Testis (tissue), 3 donors: ENCODE data around the gene HS6ST3. TPM values are rescaled to one million over a fixed set of nuclear protein-coding genes. Genes with fewer than 3 reads are reported as not detected.

Experiments
- DNase-seq: peaks from one replicate; pipeline ENCODE4 v3.0.0-alpha.2; 2019
- H3K27ac ChIP-seq, 2 donors: fragments of 200-600 bp; sonication (generic); one replicate each; pipeline ENCODE4 v1.5.1; 2019
- H3K27me3 ChIP-seq: fragments of 200-600 bp; sonication (generic); one replicate; pipeline ENCODE4 v1.5.1; 2019
- H3K36me3 ChIP-seq: fragments of 200-600 bp; sonication (generic); one replicate; pipeline ENCODE4 v1.5.1; 2017; ENCODE audit warnings: low read depth; ENCODE audit errors: missing control alignments
- H3K4me1 ChIP-seq: fragments of 200-600 bp; sonication (generic); one replicate; pipeline ENCODE4 v1.5.1; 2019
- H3K4me3 ChIP-seq, 2 donors: fragments of 200-600 bp; sonication (generic); one replicate each; pipeline ENCODE4 v1.5.1; 2017 to 2019
- H3K9me3 ChIP-seq: fragments of 200-600 bp; sonication (generic); one replicate; pipeline ENCODE4 v1.5.1; 2017
- POLR2A ChIP-seq: fragments of 450-650 bp; IDR thresholded peaks from one replicate; pipeline ENCODE4 v1.6.1; 2017; ENCODE audit warnings: antibody characterized with exemption, mild to moderate bottlenecking, moderate library complexity
- WGBS, 2 donors: methylation state at CpG; one replicate each; pipeline ENCODE4 v1.1.5; 2018; 5-methylcytosine and 5-hydroxymethylcytosine counted together
- intact Hi-C: fragments of 100-400 bp; cut with DNase I; formaldehyde crosslinking; loops from one replicate; pipeline ENCODE4 v1.15.1; 2023; ENCODE audit warnings: low total_unique reads
- polyA plus RNA-seq: library from polyadenylated mRNA; stranded (reverse); fragments of 350-450 nt; fragmentation: Illumina TruSeq; extraction: RNeasy Lipid Tissue Mini Kit (QIAGEN cat#74804); gene quantifications from one replicate; pipeline ENCODE4 v1.2.3, GENCODE V29; 2014; ENCODE audit warnings: low read depth, low replicate concordance; ENCODE audit not compliant: insufficient read depth
- total RNA-seq, 2 donors: library from RNA; depleted of rRNA; stranded (reverse); fragments of >200 nt; gene quantifications; one replicate each; pipeline ENCODE4 v1.2.3, GENCODE V29; 2016
- TF ChIP-seq, protein P1 (sequence below), 3 experiments: fragments of 450-650 bp in 2 of 3; fragments of 200-600 bp in 1 of 3; sonication (generic) in 1 of 3; IDR thresholded peaks; one replicate each; pipeline ENCODE4 v1.5.1; 2016 to 2019; ENCODE audit warnings: antibody characterized with exemption in 3 of 3, mild to moderate bottlenecking in 2 of 3, moderate library complexity in 1 of 3

HS6ST3 gene
- total and polyA plus RNA-seq, 3 donors from 2014 or later, result 0.87 to 1.3 (median 1.3) TPM

DNA sequence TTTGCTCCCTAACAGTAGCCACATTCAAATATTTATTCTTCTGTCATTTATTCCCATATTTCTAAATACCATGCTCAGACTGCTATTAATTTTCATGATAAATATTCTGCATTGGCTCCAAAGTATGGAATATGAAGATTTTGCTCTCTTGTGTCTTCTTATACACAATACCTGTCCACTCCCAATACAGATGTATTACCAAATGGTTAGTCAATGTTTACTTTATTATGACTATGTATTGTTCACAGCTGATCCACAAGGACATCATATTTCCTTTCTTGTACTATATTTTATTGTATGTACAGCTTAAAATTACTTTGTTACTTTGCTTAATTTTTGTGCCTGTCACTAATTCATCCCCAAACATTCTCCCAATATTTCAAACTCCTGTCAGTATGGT, 582.1 kb downstream of the HS6ST3 start:
- no peaks in the 10 kb centered on the region for H3K9me3 ChIP-seq
- H3K4me1 ChIP-seq, result no peaks in the 10 kb centered on the region
- H3K36me3 ChIP-seq, result no peaks in the 10 kb centered on the region
- H3K4me3 ChIP-seq, result no peak overlapping the region
- TF ChIP-seq, protein P1, sequence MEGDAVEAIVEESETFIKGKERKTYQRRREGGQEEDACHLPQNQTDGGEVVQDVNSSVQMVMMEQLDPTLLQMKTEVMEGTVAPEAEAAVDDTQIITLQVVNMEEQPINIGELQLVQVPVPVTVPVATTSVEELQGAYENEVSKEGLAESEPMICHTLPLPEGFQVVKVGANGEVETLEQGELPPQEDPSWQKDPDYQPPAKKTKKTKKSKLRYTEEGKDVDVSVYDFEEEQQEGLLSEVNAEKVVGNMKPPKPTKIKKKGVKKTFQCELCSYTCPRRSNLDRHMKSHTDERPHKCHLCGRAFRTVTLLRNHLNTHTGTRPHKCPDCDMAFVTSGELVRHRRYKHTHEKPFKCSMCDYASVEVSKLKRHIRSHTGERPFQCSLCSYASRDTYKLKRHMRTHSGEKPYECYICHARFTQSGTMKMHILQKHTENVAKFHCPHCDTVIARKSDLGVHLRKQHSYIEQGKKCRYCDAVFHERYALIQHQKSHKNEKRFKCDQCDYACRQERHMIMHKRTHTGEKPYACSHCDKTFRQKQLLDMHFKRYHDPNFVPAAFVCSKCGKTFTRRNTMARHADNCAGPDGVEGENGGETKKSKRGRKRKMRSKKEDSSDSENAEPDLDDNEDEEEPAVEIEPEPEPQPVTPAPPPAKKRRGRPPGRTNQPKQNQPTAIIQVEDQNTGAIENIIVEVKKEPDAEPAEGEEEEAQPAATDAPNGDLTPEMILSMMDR (IDR thresholded peaks at IDR 0.05), result no peak
- TF ChIP-seq POLR2A, result no peak
- intact Hi-C loops, result no loop called here
- H3K27ac ChIP-seq, result no peak overlapping the region
- DNase-seq, result no peak
- no peaks in the 10 kb centered on the region for H3K27me3 ChIP-seq

DNA sequence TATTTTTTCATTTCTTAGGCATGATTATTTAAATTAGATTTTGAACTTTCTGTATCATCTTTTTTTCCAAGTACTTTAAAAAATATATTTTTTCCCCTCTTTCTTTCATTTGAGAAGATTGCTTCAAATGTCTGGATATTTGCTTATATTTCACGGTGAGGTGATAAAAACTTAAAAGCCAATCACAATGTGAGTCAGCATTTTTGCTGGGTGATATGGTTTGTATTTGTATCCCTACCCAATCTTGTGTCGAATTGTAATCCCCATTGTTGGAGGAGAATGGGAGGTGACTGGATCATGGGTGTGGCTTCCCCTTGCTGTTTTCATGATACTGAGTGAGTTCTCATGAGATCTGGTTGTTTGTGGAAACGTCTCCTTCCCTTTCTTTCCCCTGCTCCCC, 583.9 kb downstream of the HS6ST3 start:
- no peaks in the 10 kb centered on the region for H3K9me3 ChIP-seq
- no peak for DNase-seq
- intact Hi-C loops, result no loop called here
- no peaks in the 10 kb centered on the region for H3K27me3 ChIP-seq
- H3K36me3 ChIP-seq, result no peaks in the 10 kb centered on the region
- no peaks in the 10 kb centered on the region for H3K4me1 ChIP-seq
- no peak overlapping the region for H3K4me3 ChIP-seq
- 74 to 81% methylated on average over 3 of the region's 3 CpGs for WGBS, 2 donors
- TF ChIP-seq, protein P1 (IDR thresholded peaks at IDR 0.05), result no peak
- TF ChIP-seq POLR2A, result no peak
- no peak overlapping the region for H3K27ac ChIP-seq

DNA sequence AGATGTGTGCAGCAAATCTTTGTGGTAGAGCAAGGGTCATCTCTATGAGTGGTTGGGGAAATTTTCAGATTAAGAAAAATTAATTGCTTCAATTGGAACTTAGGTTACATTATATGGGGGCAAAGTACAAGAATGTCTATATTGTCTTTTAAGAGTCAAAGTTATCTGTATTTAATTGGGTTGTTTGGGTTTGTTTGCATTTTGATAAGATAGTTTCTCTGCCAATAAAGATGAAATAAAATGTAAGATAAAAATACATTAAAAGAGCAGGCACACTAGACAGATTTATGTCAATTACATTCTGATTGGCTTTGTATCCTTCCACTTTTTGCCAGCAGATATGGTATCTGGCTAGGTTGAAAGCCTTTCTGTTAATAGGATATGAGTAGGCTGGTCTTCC, 587.1 kb downstream of the HS6ST3 start:
- Histone ChIP-seq H3K36me3 (no peaks in the 10 kb centered on the region), H3K27me3 (no peaks in the 10 kb centered on the region), H3K4me3 (no peak overlapping the region), H3K27ac (no peak overlapping the region), H3K4me1 (no peaks in the 10 kb centered on the region), H3K9me3 (no peaks in the 10 kb centered on the region)
- intact Hi-C loops, result no loop called here
- DNase-seq, result no peak
- TF ChIP-seq, protein P1 (IDR thresholded peaks at IDR 0.05), result no peak
- TF ChIP-seq POLR2A, result no peak

DNA sequence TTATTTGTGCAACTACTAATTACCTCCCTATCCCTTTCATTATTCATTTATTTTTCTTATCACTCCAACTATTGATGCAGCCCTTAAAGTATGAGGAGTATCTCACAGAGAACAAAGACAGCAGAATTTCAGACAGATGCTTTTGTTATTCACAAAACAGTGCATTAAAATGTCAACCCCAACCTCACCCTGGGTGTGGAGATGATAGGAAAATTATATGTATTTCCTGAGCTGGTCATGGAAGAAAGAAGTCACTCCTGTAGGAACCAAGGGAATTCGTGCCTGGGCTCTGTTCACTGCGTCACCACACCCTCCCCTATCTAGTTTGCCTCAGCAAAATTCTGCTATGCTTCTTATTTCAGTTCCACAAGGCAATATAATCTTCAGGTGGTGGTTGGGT, 588.9 kb downstream of the HS6ST3 start:
- 77 to 78% methylated on average over 2 of the region's 2 CpGs for WGBS, 2 donors
- Histone ChIP-seq H3K27me3 (no peaks in the 10 kb centered on the region), H3K4me1 (no peaks in the 10 kb centered on the region), H3K9me3 (no peaks in the 10 kb centered on the region), H3K27ac (no peak overlapping the region), H3K4me3 (no peak overlapping the region), H3K36me3 (no peaks in the 10 kb centered on the region)
- intact Hi-C loops, result no loop called here
- TF ChIP-seq POLR2A, result no peak
- TF ChIP-seq, protein P1 (IDR thresholded peaks at IDR 0.05), result no peak
- DNase-seq, result no peak

DNA sequence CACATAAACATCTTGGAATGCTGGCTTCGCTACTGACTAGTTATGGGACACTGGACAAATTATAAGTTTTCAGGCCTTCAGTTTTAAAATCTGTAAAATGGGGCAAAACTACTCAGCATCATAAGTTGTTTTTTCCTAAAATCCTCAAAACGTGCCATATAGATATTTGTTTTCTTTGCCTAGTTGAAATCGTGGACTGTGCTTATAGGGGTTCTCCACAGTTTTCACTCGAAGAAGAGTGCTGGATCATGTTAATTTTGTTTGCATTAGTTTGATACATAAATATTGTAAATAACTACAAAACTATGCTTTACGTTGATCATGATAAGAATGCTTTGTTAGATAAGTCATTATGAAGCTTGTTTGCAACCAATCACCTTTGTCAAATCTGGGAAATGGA, 591.0 kb downstream of the HS6ST3 start:
- no peak overlapping the region for H3K27ac ChIP-seq
- H3K4me3 ChIP-seq, result no peak overlapping the region
- H3K27me3 ChIP-seq, result no peaks in the 10 kb centered on the region
- WGBS, 2 donors, result 89 to 91% methylated on average over 5 of the region's 5 CpGs
- intact Hi-C loops, result no loop called here
- no peaks in the 10 kb centered on the region for H3K4me1 ChIP-seq
- no peaks in the 10 kb centered on the region for H3K9me3 ChIP-seq
- TF ChIP-seq, protein P1 (IDR thresholded peaks at IDR 0.05), result no peak
- no peak for TF ChIP-seq POLR2A
- no peak for DNase-seq
- no peaks in the 10 kb centered on the region for H3K36me3 ChIP-seq
